ENCODE results near the gene TRIM64C.
"Not testable (repeated sequence)": the region's sequence is repeated elsewhere in the genome, so short reads cannot be mapped to it uniquely, and the experiment has no call there.

- not testable (repeated sequence) for TF ChIP-seq CTCF, POLR2A (IDR thresholded peaks at IDR 0.05)
Observed at GRCh38 chr11:49049821-49050220, 9.1 kb downstream of the TRIM64C start.
